Ovary (tissue), 9 donors: ENCODE measurements around the gene TTLL11. TPM values are rescaled to one million over a fixed set of nuclear protein-coding genes. Genes with fewer than 3 reads are reported as not detected.

Experiments used
- DNase-seq, 5 donors: peaks; one replicate each; pipeline ENCODE4 v3.0.0-alpha.2; 2019 to 2020
- H3K27ac ChIP-seq, 2 donors: fragments of 200-600 bp; one replicate each; pipeline versions ENCODE4 v1.5.1 to v1.8.0; 2019 to 2022
- H3K27me3 ChIP-seq: fragments of 200-600 bp; one replicate; pipeline ENCODE4 v1.8.0; 2022
- H3K36me3 ChIP-seq: fragments of 200-600 bp; sonication (generic); one replicate; pipeline ENCODE4 v1.5.1; 2019
- H3K4me1 ChIP-seq: one replicate; pipeline ENCODE4 v1.8.1; 2013; ENCODE audit warnings: mild to moderate bottlenecking, moderate library complexity; ENCODE audit not compliant: insufficient read depth
- H3K4me3 ChIP-seq: fragments of 200-600 bp; sonication (generic); one replicate; pipeline ENCODE4 v1.5.1; 2017
- H3K9me3 ChIP-seq, 2 donors: fragments of 200-600 bp in 1 of 2; sonication (generic) in 1 of 2; one replicate each; pipeline versions ENCODE4 v1.5.1 to v1.8.1; 2013 to 2019; ENCODE audit warnings: mild to moderate bottlenecking in 1 of 2, moderate library complexity in 1 of 2
- CTCF ChIP-seq, 3 donors: fragments of 450-650 bp in 2 of 3; fragments of 200-600 bp in 1 of 3; IDR thresholded peaks; one replicate each; pipeline versions ENCODE4 v1.5.1 to v1.8.0; 2016 to 2022; ENCODE audit warnings: antibody characterized with exemption in 3 of 3, mild to moderate bottlenecking in 1 of 3
- EP300 ChIP-seq: sonication (generic); formaldehyde crosslinking; IDR thresholded peaks from one replicate; pipeline ENCODE4 v1.6.1; 2017; ENCODE audit warnings: antibody characterized with exemption
- POLR2A ChIP-seq: fragments of 450-650 bp; IDR thresholded peaks from one replicate; pipeline ENCODE4 v1.6.1; 2017; ENCODE audit warnings: antibody characterized with exemption, mild to moderate bottlenecking, moderate library complexity
- WGBS, 3 donors: extraction: QIAGEN DNeasy Blood & Tissue Kit in 1 of 3; methylation state at CpG; one replicate each; pipeline versions ENCODE4 v1.1.5 to v1.1.7; 2013 to 2017; 5-methylcytosine and 5-hydroxymethylcytosine counted together
- intact Hi-C, 4 donors: fragments of 100-400 bp; cut with DNase I; formaldehyde crosslinking; loops; one replicate each; pipeline versions ENCODE4 v1.11.0 to v1.15.1; 2022 to 2023
- polyA plus RNA-seq, 2 donors: library from polyadenylated mRNA; stranded (reverse); fragments of 200-250 nt in 1 of 2; fragments of 350-450 nt in 1 of 2; fragmentation: Illumina TruSeq in 1 of 2; extraction: RNeasy Lipid Tissue Mini Kit (QIAGEN cat#74804) in 1 of 2; gene quantifications; one replicate each; pipeline ENCODE4 v1.2.3, GENCODE V29; 2013 to 2014
- total RNA-seq, 7 donors: library from RNA; depleted of rRNA in 2 of 7; stranded (reverse); fragments of >200 nt in 2 of 7; fragmentation: NEBNext Ultra II Directional in 3 of 7; extraction: Animal tissue kit (Norgen Biotek cat#: 25700) in 3 of 7; gene quantifications; one replicate each; pipeline versions ENCODE4 v1.1.0 to v1.2.4, GENCODE V29; 2016 to 2023
- donor health status: DM: no; HTN: no; CAD: no; lungs with moderate emphysema.
- donor health status: DM: no; HTN: no; CAD: no.
- donor health status: Bipolar disorder and iron deficiency.
- donor health status: DM: yes; HTN: yes; CAD: no.
- donor health status: DM: no; HTN: no; CAD: no.
- donor health status: DM: yes; HTN: yes; CAD: no.

The TTLL11 gene
- total and polyA plus RNA-seq, 9 donors: 6.1 to 13.5 (median 9.2) TPM

GRCh38 chr9:122091682-122092592 is 1.2 kb downstream of the TTLL11 start:
- Histone ChIP-seq H3K4me1 (peaks cover 15% of the 10 kb centered on the region), H3K36me3 (no peaks in the 10 kb centered on the region), H3K4me3 (peak overlapping the region; percentile 54), H3K9me3 (no peaks in the 10 kb centered on the region), H3K27ac (no peak overlapping the region), H3K27me3 (no peaks in the 10 kb centered on the region)
- intact Hi-C loops: loop anchor here in 1 of 4 donors (10.0 kb wide), 1 partner anchor 173 kb away; the partner anchor contains the start of genes MRRF and RBM18
- WGBS, 3 donors: 41 to 46% (median 45%) methylated on average over 11 of the region's 11 CpGs
- TF ChIP-seq CTCF (IDR thresholded peaks at IDR 0.05): no peak
- no peak for TF ChIP-seq POLR2A
- DNase-seq: no peak

- peaks cover 16% of the 10 kb centered on the region for H3K4me1 ChIP-seq
- H3K27me3 ChIP-seq: no peaks in the 10 kb centered on the region
- H3K36me3 ChIP-seq: no peaks in the 10 kb centered on the region
- TF ChIP-seq EP300: no peak
- no peak for TF ChIP-seq POLR2A
- TF ChIP-seq CTCF (IDR thresholded peaks at IDR 0.05): no peak
- no peak for DNase-seq
- no peaks in the 10 kb centered on the region for H3K9me3 ChIP-seq
- intact Hi-C loops: loop anchor here in 1 of 4 donors (10.0 kb wide), 1 partner anchor 174 kb away; the partner anchor contains the start of genes MRRF and RBM18
- 87 to 90% (median 90%) methylated on average over 5 of the region's 5 CpGs for WGBS, 3 donors
- H3K27ac ChIP-seq: no peak overlapping the region
- H3K4me3 ChIP-seq: no peak overlapping the region
Observed at GRCh38 chr9:122090981-122091380, 2.1 kb downstream of the TTLL11 start.

- WGBS, 3 donors: 85 to 88% (median 88%) methylated on average over 9 of the region's 9 CpGs
- intact Hi-C loops: loop anchor here in 1 of 4 donors (10.0 kb wide), 1 partner anchor 174 kb away; the partner anchor contains the start of genes MRRF and RBM18
- no peak overlapping the region for H3K4me3 ChIP-seq
- H3K27me3 ChIP-seq: no peaks in the 10 kb centered on the region
- DNase-seq: no peak
- TF ChIP-seq EP300 (no peak), POLR2A (no peak), CTCF (IDR thresholded peaks at IDR 0.05) (no peak)
- H3K27ac ChIP-seq: no peak overlapping the region
- no peaks in the 10 kb centered on the region for H3K9me3 ChIP-seq
- peaks cover 16% of the 10 kb centered on the region for H3K4me1 ChIP-seq
- H3K36me3 ChIP-seq: no peaks in the 10 kb centered on the region
Observed at GRCh38 chr9:122090287-122090883, 2.7 kb downstream of the TTLL11 start.

- Histone ChIP-seq H3K27ac (no peak overlapping the region), H3K4me1 (peaks cover 16% of the 10 kb centered on the region), H3K36me3 (no peaks in the 10 kb centered on the region), H3K9me3 (no peaks in the 10 kb centered on the region), H3K4me3 (no peak overlapping the region), H3K27me3 (no peaks in the 10 kb centered on the region)
- DNase-seq: no peak
- intact Hi-C loops: no loop called here
- WGBS, 3 donors: 82 to 90% (median 83%) methylated on average over 4 of the region's 4 CpGs
- TF ChIP-seq CTCF (IDR thresholded peaks at IDR 0.05) (no peak), EP300 (no peak), POLR2A (no peak)
Observed at GRCh38 chr9:122088880-122089706, 4.0 kb downstream of the TTLL11 start.
